ACHN (cell line): ENCODE results near the gene FBXO22.
A peak's percentile ranks its signal among the peaks of the same experiment; 100 is the strongest.
"Not testable (repeated sequence)": the region's sequence is repeated elsewhere in the genome, so short reads cannot be mapped to it uniquely, and the experiment has no call there.

ENCODE experiments used
- DNase-seq: peaks from one replicate; pipeline ENCODE4 v3.0.0-alpha.2; 2015
- in situ Hi-C: cut with HindIII; loops from 2 replicates; pipeline ENCODE4 v1.10.0; 2017; ENCODE audit warnings: low sequenced_read_pairs, low pct_ligation_motif_present, low pct_unique_long_range_greater_than_20kb

Gene FBXO22

GRCh38 chr15:75947092-75947491 is 43.4 kb downstream of the FBXO22 start:
- in situ Hi-C loops, result no loop called here
- peak; percentile 27 for DNase-seq

GRCh38 chr15:75948761-75949296 is 45.2 kb downstream of the FBXO22 start:
- in situ Hi-C loops, result no loop called here
- no peak for DNase-seq

GRCh38 chr15:75952525-75952924 is 48.8 kb downstream of the FBXO22 start:
- DNase-seq, result no peak
- in situ Hi-C loops, result no loop called here

- no peak for DNase-seq
- in situ Hi-C loops, result no loop called here
Observed at GRCh38 chr15:75955720-75956119, 52.0 kb downstream of the FBXO22 start.

GRCh38 chr15:75961331-75961730 is 57.7 kb downstream of the FBXO22 start:
- no peak for DNase-seq
- in situ Hi-C loops, result no loop called here

GRCh38 chr15:75966073-75966472 is 62.4 kb downstream of the FBXO22 start:
- in situ Hi-C loops, result no loop called here
- no peak for DNase-seq

- DNase-seq, in situ Hi-C loops: not testable (repeated sequence)
Observed at GRCh38 chr15:75976766-75977165, 73.1 kb downstream of the FBXO22 start.

- in situ Hi-C loops, result no loop called here
- no peak for DNase-seq
Observed at GRCh38 chr15:75981149-75981815, 77.6 kb downstream of the FBXO22 start.

- DNase-seq, result no peak
- in situ Hi-C loops, result no loop called here
Observed at GRCh38 chr15:75982468-75982867, 78.8 kb downstream of the FBXO22 start.

- in situ Hi-C loops, DNase-seq: not testable (repeated sequence)
Observed at GRCh38 chr15:75984706-75985105, 81.0 kb downstream of the FBXO22 start.

GRCh38 chr15:75985971-75986370 is 82.3 kb downstream of the FBXO22 start:
- in situ Hi-C loops, result no loop called here
- DNase-seq, result no peak

- DNase-seq, result no peak
- in situ Hi-C loops, result no loop called here
Observed at GRCh38 chr15:75989045-75989444, 85.4 kb downstream of the FBXO22 start.

GRCh38 chr15:75989875-75990274 is 86.2 kb downstream of the FBXO22 start:
- no peak for DNase-seq
- in situ Hi-C loops, result no loop called here
